GM10266 (cell line): ENCODE data around the gene DAD1.

ENCODE experiments used
- DNase-seq: peaks from one replicate; pipeline ENCODE4 v3.0.0; 2012; ENCODE audit errors: extremely low spot score
- CTCF ChIP-seq: IDR thresholded peaks from 2 replicates; pipeline ENCODE4 v1.5.1; 2012; ENCODE audit warnings: mild to moderate bottlenecking, low read depth; ENCODE audit not compliant: control insufficient read depth, insufficient read depth; ENCODE audit errors: missing control alignments

DAD1 gene

GRCh38 chr14:22520796-22521195 lies 68.2 kb downstream of the DAD1 start:
- DNase-seq: no peak
- no peak for TF ChIP-seq CTCF

GRCh38 chr14:22519877-22520685 lies 68.9 kb downstream of the DAD1 start:
- TF ChIP-seq CTCF: no peak
- DNase-seq: no peak

GRCh38 chr14:22518073-22518472 lies 71.0 kb downstream of the DAD1 start:
- DNase-seq: no peak
- no peak for TF ChIP-seq CTCF

- TF ChIP-seq CTCF: no peak
- DNase-seq: no peak
Observed at GRCh38 chr14:22517117-22517720, 71.8 kb downstream of the DAD1 start.

GRCh38 chr14:22515929-22516328 lies 73.1 kb downstream of the DAD1 start:
- DNase-seq: no peak
- no peak for TF ChIP-seq CTCF
